SJSA1 (cell line): Measurements from ENCODE around the gene ADRA2B. TPM values are rescaled to one million over a fixed set of nuclear protein-coding genes. Genes with fewer than 3 reads are reported as not detected.
A peak's percentile ranks its signal among the peaks of the same experiment; 100 is the strongest.
"Not testable (repeated sequence)": the region's sequence is repeated elsewhere in the genome, so short reads cannot be mapped to it uniquely, and the experiment has no call there.

ENCODE experiments used
- DNase-seq, 2 experiments: peaks; one replicate each; pipeline ENCODE4 v3.0.0-alpha.2; 2015 to 2020; ENCODE audit warnings: low spot score in 2 of 2, low read depth in 1 of 2
- H3K27ac ChIP-seq: fragments of 250-450 bp; sonication (Bioruptor Pico); 2 replicates; pipeline ENCODE4 v1.5.1; 2020; ENCODE audit warnings: mild to moderate bottlenecking, moderate library complexity
- H3K27me3 ChIP-seq: fragments of 250-450 bp; sonication (Bioruptor Pico); replicated peaks from 2 replicates; pipeline ENCODE4 v1.5.1; 2020; ENCODE audit warnings: mild to moderate bottlenecking, moderate library complexity
- H3K36me3 ChIP-seq: fragments of 250-450 bp; sonication (Bioruptor Pico); 2 replicates; pipeline ENCODE4 v1.5.1; 2020; ENCODE audit warnings: mild to moderate bottlenecking
- H3K4me1 ChIP-seq: fragments of 250-450 bp; sonication (Bioruptor Pico); replicated peaks from 2 replicates; pipeline ENCODE4 v1.6.1; 2021; ENCODE audit warnings: mild to moderate bottlenecking
- H3K4me3 ChIP-seq: fragments of 250-450 bp; sonication (Bioruptor Pico); 2 replicates; pipeline ENCODE4 v1.5.1; 2020; ENCODE audit warnings: mild to moderate bottlenecking
- H3K9me3 ChIP-seq: fragments of 250-450 bp; sonication (Bioruptor Pico); replicated peaks from 2 replicates; pipeline ENCODE4 v1.5.1; 2020; ENCODE audit warnings: mild to moderate bottlenecking
- total RNA-seq: library from RNA; depleted of rRNA; stranded (reverse); fragments of >200 nt; shearing (Covaris generic); gene quantifications from 2 replicates; pipeline ENCODE4 v1.2.3, GENCODE V29; 2014

ADRA2B gene
- total RNA-seq, 1 experiment from 2014 or later, result not detected

GRCh38 chr2:96084858-96085518 is 31.4 kb downstream of the ADRA2B start:
- H3K4me3 ChIP-seq, H3K27ac ChIP-seq, H3K4me1 ChIP-seq, H3K9me3 ChIP-seq, H3K36me3 ChIP-seq, H3K27me3 ChIP-seq: not testable (repeated sequence)
- peak in 1 of 2 experiments; percentile 24 for DNase-seq

GRCh38 chr2:96083989-96084857 is 32.1 kb downstream of the ADRA2B start:
- H3K27me3 ChIP-seq, result peaks cover 8% of the 10 kb centered on the region
- H3K4me3 ChIP-seq, result no peak overlapping the region
- no peaks in the 10 kb centered on the region for H3K4me1 ChIP-seq
- H3K36me3 ChIP-seq, result no peaks in the 10 kb centered on the region
- DNase-seq, result no peak
- H3K27ac ChIP-seq, result no peak overlapping the region
- no peaks in the 10 kb centered on the region for H3K9me3 ChIP-seq

GRCh38 chr2:96083064-96083939 is 33.1 kb downstream of the ADRA2B start:
- H3K27me3 ChIP-seq, result peaks cover 9% of the 10 kb centered on the region
- H3K9me3 ChIP-seq, result no peaks in the 10 kb centered on the region
- no peaks in the 10 kb centered on the region for H3K4me1 ChIP-seq
- H3K27ac ChIP-seq, result no peak overlapping the region
- H3K4me3 ChIP-seq, result no peak overlapping the region
- no peak for DNase-seq
- no peaks in the 10 kb centered on the region for H3K36me3 ChIP-seq

GRCh38 chr2:96082211-96083063 is 33.9 kb downstream of the ADRA2B start:
- Histone ChIP-seq H3K27ac (no peak overlapping the region), H3K9me3 (no peaks in the 10 kb centered on the region), H3K4me1 (no peaks in the 10 kb centered on the region), H3K27me3 (peaks cover 9% of the 10 kb centered on the region), H3K36me3 (no peaks in the 10 kb centered on the region), H3K4me3 (no peak overlapping the region)
- no peak for DNase-seq

- Histone ChIP-seq H3K27ac (no peak overlapping the region), H3K4me1 (no peaks in the 10 kb centered on the region), H3K9me3 (no peaks in the 10 kb centered on the region), H3K4me3 (no peak overlapping the region), H3K36me3 (no peaks in the 10 kb centered on the region), H3K27me3 (peaks cover 7% of the 10 kb centered on the region)
- DNase-seq, result no peak
Observed at GRCh38 chr2:96081042-96081441, 35.3 kb downstream of the ADRA2B start.

GRCh38 chr2:96075199-96075771 is 41.1 kb downstream of the ADRA2B start:
- H3K9me3 ChIP-seq, result no peaks in the 10 kb centered on the region; the same call in 1 of the 2 replicates
- H3K27ac ChIP-seq, result no peak overlapping the region
- H3K36me3 ChIP-seq, result no peaks in the 10 kb centered on the region
- no peak overlapping the region for H3K4me3 ChIP-seq
- H3K4me1 ChIP-seq, result no peaks in the 10 kb centered on the region
- no peak for DNase-seq
- peaks cover 9% of the 10 kb centered on the region for H3K27me3 ChIP-seq

- Histone ChIP-seq H3K4me1 (no peaks in the 10 kb centered on the region), H3K4me3 (no peak overlapping the region)
Observed at GRCh38 chr2:96074156-96074555, 42.2 kb downstream of the ADRA2B start.

GRCh38 chr2:96073170-96073775 is 43.1 kb downstream of the ADRA2B start:
- Histone ChIP-seq H3K4me1 (no peaks in the 10 kb centered on the region), H3K27me3 (peaks cover 3% of the 10 kb centered on the region; the same call in 1 of the 2 replicates), H3K27ac (no peak overlapping the region), H3K36me3 (no peaks in the 10 kb centered on the region), H3K4me3 (no peak overlapping the region), H3K9me3 (no peaks in the 10 kb centered on the region; the same call in 1 of the 2 replicates)
- DNase-seq, result no peak

More at GRCh38 chr2:96074156-96074555, 42.2 kb downstream of the ADRA2B start:
- H3K36me3 ChIP-seq, result no peaks in the 10 kb centered on the region
- DNase-seq, result no peak
- H3K27ac ChIP-seq, result no peak overlapping the region
- peaks cover 3% of the 10 kb centered on the region; the same call in 1 of the 2 replicates for H3K27me3 ChIP-seq
- no peaks in the 10 kb centered on the region; the same call in 1 of the 2 replicates for H3K9me3 ChIP-seq

GRCh38 chr2:96072746-96073145 is 43.6 kb downstream of the ADRA2B start:
- no peaks in the 10 kb centered on the region for H3K36me3 ChIP-seq
- no peaks in the 10 kb centered on the region; the same call in 1 of the 2 replicates for H3K9me3 ChIP-seq
- no peak overlapping the region for H3K27ac ChIP-seq
- peaks cover 3% of the 10 kb centered on the region; the same call in 1 of the 2 replicates for H3K27me3 ChIP-seq
- no peak overlapping the region for H3K4me3 ChIP-seq
- no peak for DNase-seq
- H3K4me1 ChIP-seq, result no peaks in the 10 kb centered on the region

GRCh38 chr2:96071977-96072491 is 44.3 kb downstream of the ADRA2B start:
- H3K4me3 ChIP-seq, H3K4me1 ChIP-seq, H3K36me3 ChIP-seq, H3K27ac ChIP-seq, H3K27me3 ChIP-seq, DNase-seq, H3K9me3 ChIP-seq: not testable (repeated sequence)

GRCh38 chr2:96071087-96071976 is 45.0 kb downstream of the ADRA2B start:
- not testable (repeated sequence) for H3K36me3 ChIP-seq, H3K4me3 ChIP-seq, H3K9me3 ChIP-seq, DNase-seq, H3K27me3 ChIP-seq, H3K4me1 ChIP-seq, H3K27ac ChIP-seq
